MG63 (cell line): ENCODE data around the gene NAT9. TPM values are rescaled to one million over a fixed set of nuclear protein-coding genes. Genes with fewer than 3 reads are reported as not detected.

Source experiments
- DNase-seq: peaks from one replicate; pipeline ENCODE4 v3.0.0-alpha.2; 2020
- H3K27me3 ChIP-seq: fragments of 250-450 bp; sonication (Bioruptor Pico); 2 replicates; pipeline ENCODE4 v1.5.1; 2020; ENCODE audit warnings: mild to moderate bottlenecking, moderate library complexity
- H3K36me3 ChIP-seq: fragments of 250-450 bp; sonication (Bioruptor Pico); 2 replicates; pipeline ENCODE4 v1.5.1; 2020; ENCODE audit warnings: mild to moderate bottlenecking, moderate library complexity
- H3K4me3 ChIP-seq: fragments of 250-450 bp; sonication (Bioruptor Pico); 2 replicates; pipeline ENCODE4 v1.5.1; 2020; ENCODE audit warnings: mild to moderate bottlenecking, moderate library complexity
- H3K9me3 ChIP-seq: fragments of 250-450 bp; sonication (Bioruptor Pico); 2 replicates; pipeline ENCODE4 v1.5.1; 2020; ENCODE audit warnings: mild to moderate bottlenecking, moderate library complexity
- total RNA-seq: library from RNA; depleted of rRNA; stranded (reverse); fragments of >200 nt; shearing (Covaris generic); gene quantifications from 2 replicates; pipeline ENCODE4 v1.2.3, GENCODE V29; 2014; ENCODE audit warnings: low replicate concordance; rRNA removed

The NAT9 gene
- total RNA-seq, 1 experiment from 2014 or later = 51.6 TPM

- H3K27me3 ChIP-seq = peaks cover 12% of the 10 kb centered on the region
- 0 out of 2 replicates have a peak, but pooled peaks cover 2% of the 10 kb centered on the region for H3K9me3 ChIP-seq
- no peaks in the 10 kb centered on the region for H3K36me3 ChIP-seq
- no peak overlapping the region for H3K4me3 ChIP-seq
- DNase-seq = no peak
Measured at GRCh38 chr17:74732042-74732867, 43.9 kb downstream of the NAT9 start.

GRCh38 chr17:74731347-74731605 lies 44.9 kb downstream of the NAT9 start:
- DNase-seq = no peak
- no peak overlapping the region for H3K4me3 ChIP-seq
- H3K36me3 ChIP-seq = no peaks in the 10 kb centered on the region
- peaks cover 5% of the 10 kb centered on the region; the same call in 1 of the 2 replicates for H3K27me3 ChIP-seq
- H3K9me3 ChIP-seq = 0 out of 2 replicates have a peak, but pooled peaks cover 2% of the 10 kb centered on the region

GRCh38 chr17:74730491-74731346 lies 45.4 kb downstream of the NAT9 start:
- Histone ChIP-seq H3K4me3 (no peak overlapping the region), H3K27me3 (peaks cover 3% of the 10 kb centered on the region; the same call in 1 of the 2 replicates), H3K9me3 (0 out of 2 replicates have a peak, but pooled peaks cover 2% of the 10 kb centered on the region), H3K36me3 (no peaks in the 10 kb centered on the region)
- no peak for DNase-seq

- Histone ChIP-seq H3K9me3 (0 out of 2 replicates have a peak, but pooled peaks cover 2% of the 10 kb centered on the region), H3K36me3 (no peaks in the 10 kb centered on the region), H3K27me3 (peaks cover 3% of the 10 kb centered on the region; the same call in 1 of the 2 replicates), H3K4me3 (no peak overlapping the region)
- no peak for DNase-seq
Measured at GRCh38 chr17:74729866-74730265, 46.3 kb downstream of the NAT9 start.

GRCh38 chr17:74729368-74729767 lies 46.8 kb downstream of the NAT9 start:
- DNase-seq = no peak
- Histone ChIP-seq H3K27me3 (peaks cover under 1% of the 10 kb centered on the region; the same call in 1 of the 2 replicates), H3K9me3 (0 out of 2 replicates have a peak, but pooled peaks cover 2% of the 10 kb centered on the region), H3K4me3 (no peak overlapping the region), H3K36me3 (no peaks in the 10 kb centered on the region)

- Histone ChIP-seq H3K27me3 (peaks cover 3% of the 10 kb centered on the region; the same call in 1 of the 2 replicates), H3K4me3 (no peak overlapping the region), H3K9me3 (0 out of 2 replicates have a peak, but pooled peaks cover 2% of the 10 kb centered on the region), H3K36me3 (no peaks in the 10 kb centered on the region)
- DNase-seq = no peak
Measured at GRCh38 chr17:74728702-74729075, 47.5 kb downstream of the NAT9 start.

GRCh38 chr17:74728033-74728701 lies 48.0 kb downstream of the NAT9 start:
- Histone ChIP-seq H3K36me3 (no peaks in the 10 kb centered on the region), H3K4me3 (no peak overlapping the region)
- no peak for DNase-seq

GRCh38 chr17:74725111-74725510 lies 51.0 kb downstream of the NAT9 start:
- 0 out of 2 replicates have a peak, but pooled peaks cover 2% of the 10 kb centered on the region for H3K9me3 ChIP-seq
- no peak for DNase-seq
- peaks cover 11% of the 10 kb centered on the region for H3K27me3 ChIP-seq
- no peaks in the 10 kb centered on the region for H3K36me3 ChIP-seq
- H3K4me3 ChIP-seq = no peak overlapping the region

More at GRCh38 chr17:74728033-74728701, 48.0 kb downstream of the NAT9 start:
- peaks cover 5% of the 10 kb centered on the region; the same call in 1 of the 2 replicates for H3K27me3 ChIP-seq
- H3K9me3 ChIP-seq = 0 out of 2 replicates have a peak, but pooled peaks cover 2% of the 10 kb centered on the region

- H3K9me3 ChIP-seq = 0 out of 2 replicates have a peak, but pooled peaks cover 1% of the 10 kb centered on the region
- no peak overlapping the region for H3K4me3 ChIP-seq
- H3K27me3 ChIP-seq = peaks cover 19% of the 10 kb centered on the region
- H3K36me3 ChIP-seq = no peaks in the 10 kb centered on the region
- no peak for DNase-seq
Measured at GRCh38 chr17:74723891-74724290, 52.3 kb downstream of the NAT9 start.

- Histone ChIP-seq H3K36me3 (no peaks in the 10 kb centered on the region), H3K9me3 (no peaks in the 10 kb centered on the region), H3K4me3 (no peak overlapping the region), H3K27me3 (peaks cover 26% of the 10 kb centered on the region)
- DNase-seq = no peak
Measured at GRCh38 chr17:74722782-74723181, 53.4 kb downstream of the NAT9 start.

Other genes starting within 250 kb of the NAT9 start
- not detected in 2 replicates for gene CD300LB, start 244.9 kb downstream of the NAT9 start, total RNA-seq
- gene CD300C, start 230.2 kb downstream of the NAT9 start, total RNA-seq = 0.52 TPM in 1 of 2 replicates, not detected in the other
- gene CD300H, start 208.8 kb downstream of the NAT9 start, total RNA-seq = not detected in 2 replicates
- gene CD300LD, start 184.1 kb downstream of the NAT9 start, total RNA-seq = not detected in 2 replicates
- not detected in 2 replicates for gene CD300E, start 152.6 kb downstream of the NAT9 start, total RNA-seq
- gene CD300LF, start 63.4 kb downstream of the NAT9 start, total RNA-seq = not detected in 2 replicates
- not detected in 2 replicates for gene RAB37, start 39.1 kb downstream of the NAT9 start, total RNA-seq
- gene NHERF1, start 27.7 kb downstream of the NAT9 start, total RNA-seq = 110 and 150 TPM in 2 replicates
- gene GRIN2C, start 83.5 kb upstream of the NAT9 start, total RNA-seq = not detected in 2 replicates
- gene FDXR, start 96.6 kb upstream of the NAT9 start, total RNA-seq = 8.4 and 15.6 TPM in 2 replicates
- not detected in 2 replicates for gene FADS6, start 117.3 kb upstream of the NAT9 start, total RNA-seq
- gene USH1G, start 146.9 kb upstream of the NAT9 start, total RNA-seq = not detected in 2 replicates
- not detected in 2 replicates for gene OTOP2, start 147.9 kb upstream of the NAT9 start, total RNA-seq
- gene OTOP3, start 159.6 kb upstream of the NAT9 start, total RNA-seq = not detected in 2 replicates
- not detected in 2 replicates for gene HID1, start 196.4 kb upstream of the NAT9 start, total RNA-seq
- 2.2 and 4.2 TPM in 2 replicates for gene CDR2L, start 211.3 kb upstream of the NAT9 start, total RNA-seq
- 94.3 and 148 TPM in 2 replicates for gene MRPL58, start 236.3 kb upstream of the NAT9 start, total RNA-seq